Effector memory CD8-positive, alpha-beta T cell (primary cell): Measurements from ENCODE around the gene PRRT1B.

Experiments used
- ATAC-seq: fragments of 150-1000 bp; cut with Tn5 transposase; replicated peaks from 2 replicates; pipeline ENCODE4 v1.10.0; 2021; ENCODE audit warnings: mild to moderate bottlenecking, moderate library complexity
- DNase-seq, 3 experiments: peaks; one replicate each; pipeline ENCODE4 v3.0.0; 2021
- H3K27ac Mint-ChIP-seq, 2 donors: one replicate each; pipeline ENCODE4 v1.8.0; 2022; ENCODE audit warnings: mild to moderate bottlenecking in 2 of 2, mixed read lengths in 2 of 2, moderate library complexity in 2 of 2
- H3K27me3 Mint-ChIP-seq, 2 donors: one replicate each; pipeline ENCODE4 v1.8.0; 2022; ENCODE audit warnings: mixed read lengths in 2 of 2
- H3K36me3 Mint-ChIP-seq: one replicate; pipeline ENCODE4 v1.8.0; 2022; ENCODE audit warnings: mild to moderate bottlenecking, moderate library complexity, mixed read lengths; ENCODE audit not compliant: insufficient read depth
- H3K4me1 Mint-ChIP-seq, 2 donors: one replicate each; pipeline ENCODE4 v1.8.0; 2022; ENCODE audit warnings: low read depth in 2 of 2, mixed read lengths in 2 of 2
- H3K4me3 Mint-ChIP-seq, 2 donors: one replicate each; pipeline ENCODE4 v1.8.0; 2022; ENCODE audit warnings: mild to moderate bottlenecking in 2 of 2, mixed read lengths in 2 of 2, moderate library complexity in 2 of 2
- H3K9me3 Mint-ChIP-seq, 2 donors: one replicate each; pipeline ENCODE4 v1.8.0; 2022; ENCODE audit warnings: mixed read lengths in 2 of 2

PRRT1B gene

GRCh38 chr9:131583836-131584555 is 38.7 kb downstream of the PRRT1B start:
- no peaks in the 10 kb centered on the region for H3K9me3 Mint-ChIP-seq
- no peak for DNase-seq
- peaks cover 34 to 41% of the 10 kb centered on the region in 2 donors for H3K4me1 Mint-ChIP-seq
- peak overlapping the region; percentile 83 to 92 for H3K27ac Mint-ChIP-seq
- no peaks in the 10 kb centered on the region for H3K27me3 Mint-ChIP-seq
- no peak for ATAC-seq
- H3K36me3 Mint-ChIP-seq: peaks cover 70% of the 10 kb centered on the region
- no peak overlapping the region for H3K4me3 Mint-ChIP-seq

GRCh38 chr9:131584858-131585257 is 39.5 kb downstream of the PRRT1B start:
- H3K27ac Mint-ChIP-seq: peak overlapping the region; percentile 71 to 92
- DNase-seq (no peak), ATAC-seq (peak; percentile 43)
- H3K9me3 Mint-ChIP-seq: no peaks in the 10 kb centered on the region
- peaks cover 68% of the 10 kb centered on the region for H3K36me3 Mint-ChIP-seq
- no peaks in the 10 kb centered on the region for H3K27me3 Mint-ChIP-seq
- H3K4me3 Mint-ChIP-seq: peak overlapping the region; percentile 70 to 75
- H3K4me1 Mint-ChIP-seq: peaks cover 29 to 38% of the 10 kb centered on the region in 2 donors

DNA sequence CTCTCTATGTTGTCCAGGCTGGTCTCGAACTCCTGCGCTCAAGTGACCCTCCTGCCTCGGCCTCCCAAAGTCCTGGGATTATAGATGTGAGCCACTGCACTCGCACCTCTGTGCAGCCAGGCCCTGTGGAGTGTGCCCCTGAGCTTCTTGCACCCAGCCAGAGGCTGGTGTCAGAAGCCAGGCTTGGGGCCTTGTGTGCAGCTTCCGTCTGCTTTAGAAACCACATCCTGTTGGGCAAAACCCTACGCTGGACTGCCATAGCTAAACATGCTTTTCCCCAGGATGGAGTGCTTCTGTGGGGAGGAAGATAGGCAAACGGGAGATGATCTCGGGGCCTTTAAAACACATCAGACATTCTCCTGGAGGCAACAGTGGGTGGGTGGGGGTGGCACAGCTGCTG is 40.1 kb downstream of the PRRT1B start:
- H3K4me3 Mint-ChIP-seq: peak overlapping the region; percentile 70 to 75
- peaks cover 68% of the 10 kb centered on the region for H3K36me3 Mint-ChIP-seq
- H3K27me3 Mint-ChIP-seq: no peaks in the 10 kb centered on the region

DNA sequence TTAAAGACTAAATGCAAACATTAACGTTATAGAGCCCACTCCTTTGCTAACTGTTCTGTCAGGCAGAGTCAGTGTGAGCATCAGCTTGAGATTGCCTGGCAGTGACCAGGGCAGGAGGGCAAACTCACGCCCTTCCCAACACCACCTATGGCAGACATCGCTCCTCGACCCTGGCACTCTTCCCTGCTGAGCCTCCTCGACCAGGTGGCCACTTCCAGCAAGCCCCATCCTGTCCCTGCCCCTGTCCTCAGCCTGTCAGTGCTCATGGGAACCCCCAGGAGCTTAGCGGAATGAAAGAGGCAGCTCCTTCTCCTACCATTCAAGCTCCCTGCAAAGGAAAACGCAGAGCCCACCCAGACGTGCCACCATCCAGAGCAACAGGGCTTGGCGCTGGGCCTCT is 42.0 kb downstream of the PRRT1B start:
- H3K4me3 Mint-ChIP-seq: peak overlapping the region; percentile 42 to 48
- peak overlapping the region; percentile 73 to 87 for H3K27ac Mint-ChIP-seq
- H3K4me1 Mint-ChIP-seq: peaks cover 53 to 56% of the 10 kb centered on the region in 2 donors
- no peak for DNase-seq
- no peak for ATAC-seq
- H3K27me3 Mint-ChIP-seq: no peaks in the 10 kb centered on the region
- peaks cover 70% of the 10 kb centered on the region for H3K36me3 Mint-ChIP-seq
- H3K9me3 Mint-ChIP-seq: no peaks in the 10 kb centered on the region

More for the DNA sequence above, 40.1 kb downstream of the PRRT1B start:
- ATAC-seq: peak; percentile 97
- Mint-ChIP-seq H3K9me3 (no peaks in the 10 kb centered on the region), H3K27ac (peak overlapping the region; percentile 71 to 92), H3K4me1 (peaks cover 34 to 40% of the 10 kb centered on the region in 2 donors)
- DNase-seq: peak; percentile 44 to 45 (median 44)

DNA sequence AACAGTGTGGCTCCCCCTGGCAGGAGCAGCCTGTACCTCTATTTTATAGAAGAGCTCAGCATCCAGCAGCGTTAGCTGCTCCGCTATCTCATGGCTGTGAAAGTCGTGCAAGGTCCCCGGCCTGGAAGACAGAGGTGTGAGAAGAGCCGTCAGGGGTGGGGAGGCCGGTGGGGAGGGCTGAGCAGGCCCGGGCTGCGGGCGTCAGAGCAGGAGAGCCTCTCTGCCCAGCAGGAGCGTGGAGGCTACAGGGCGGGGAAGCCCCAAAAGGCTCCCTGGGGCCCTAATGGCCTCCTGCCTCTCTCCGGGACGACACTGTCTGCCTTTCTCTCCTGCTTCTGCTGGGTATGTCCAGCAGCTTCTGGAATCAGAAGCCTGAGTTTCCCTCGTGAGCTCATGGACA is 42.6 kb downstream of the PRRT1B start:
- DNase-seq: no peak
- no peak for ATAC-seq
- peaks cover 53 to 56% of the 10 kb centered on the region in 2 donors for H3K4me1 Mint-ChIP-seq
- H3K4me3 Mint-ChIP-seq: no peak overlapping the region
- H3K27ac Mint-ChIP-seq: peak overlapping the region; percentile 73 to 87
- no peaks in the 10 kb centered on the region for H3K9me3 Mint-ChIP-seq
- peaks cover 69% of the 10 kb centered on the region for H3K36me3 Mint-ChIP-seq
- no peaks in the 10 kb centered on the region for H3K27me3 Mint-ChIP-seq

DNA sequence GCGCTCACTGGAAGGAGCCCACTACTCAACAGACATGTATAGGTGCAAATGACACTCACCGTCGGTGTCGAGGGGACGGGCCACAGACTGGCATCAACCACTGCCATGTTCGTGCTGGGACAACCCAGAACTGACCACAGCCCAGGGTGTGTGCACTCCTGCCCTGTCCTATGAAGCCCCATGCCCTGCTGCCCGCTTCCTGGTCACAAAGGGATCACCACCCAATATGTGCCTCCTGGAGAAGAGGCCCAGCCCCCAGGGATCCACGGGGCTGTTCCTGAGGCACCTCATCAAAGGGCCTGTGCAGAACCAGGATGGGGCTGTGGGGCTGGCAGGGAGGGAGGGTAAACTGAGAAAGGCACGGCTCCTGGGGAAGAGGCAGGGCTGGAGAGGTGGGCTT is 43.1 kb downstream of the PRRT1B start:
- Mint-ChIP-seq H3K27me3 (no peaks in the 10 kb centered on the region), H3K27ac (peak overlapping the region; percentile 44 to 73), H3K9me3 (no peaks in the 10 kb centered on the region), H3K4me3 (no peak overlapping the region), H3K4me1 (peaks cover 53 to 55% of the 10 kb centered on the region in 2 donors), H3K36me3 (peaks cover 67% of the 10 kb centered on the region)
- ATAC-seq (no peak), DNase-seq (no peak)

DNA sequence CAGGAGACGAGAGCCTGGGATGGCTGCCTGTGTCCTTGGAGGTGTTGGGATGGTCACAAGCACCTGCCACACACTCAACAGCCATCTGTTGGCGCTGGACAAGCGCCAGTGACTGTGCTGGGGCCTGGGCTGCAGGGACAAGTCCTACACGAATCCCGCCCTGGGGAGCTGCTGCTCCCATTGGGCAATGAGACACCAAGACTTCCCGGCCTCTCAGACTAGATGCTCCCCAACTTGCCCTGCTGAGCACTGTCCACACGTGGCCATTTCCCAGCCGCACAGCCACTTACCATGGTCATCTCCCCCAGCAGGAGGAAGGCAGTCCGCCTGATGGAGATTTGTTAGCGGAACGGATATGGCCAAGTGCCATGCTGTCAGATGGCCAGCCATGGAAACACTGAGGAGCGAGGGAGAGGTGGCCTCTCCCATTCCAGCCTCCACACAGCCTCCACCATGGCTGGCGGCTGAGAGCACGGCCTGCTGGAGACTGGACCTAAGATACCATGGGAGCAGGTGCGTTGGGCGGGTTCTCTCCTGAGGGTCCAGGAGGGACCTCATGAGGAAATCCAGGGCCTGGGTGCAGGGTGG is 43.9 kb downstream of the PRRT1B start:
- Mint-ChIP-seq H3K27ac (peak overlapping the region in 1 of 2 donors; percentile 73), H3K36me3 (peaks cover 61% of the 10 kb centered on the region), H3K4me3 (peak overlapping the region in 1 of 2 donors; percentile 29), H3K27me3 (no peaks in the 10 kb centered on the region), H3K9me3 (no peaks in the 10 kb centered on the region), H3K4me1 (peaks cover 51 to 53% of the 10 kb centered on the region in 2 donors)
- no peak for DNase-seq
- ATAC-seq: no peak

DNA sequence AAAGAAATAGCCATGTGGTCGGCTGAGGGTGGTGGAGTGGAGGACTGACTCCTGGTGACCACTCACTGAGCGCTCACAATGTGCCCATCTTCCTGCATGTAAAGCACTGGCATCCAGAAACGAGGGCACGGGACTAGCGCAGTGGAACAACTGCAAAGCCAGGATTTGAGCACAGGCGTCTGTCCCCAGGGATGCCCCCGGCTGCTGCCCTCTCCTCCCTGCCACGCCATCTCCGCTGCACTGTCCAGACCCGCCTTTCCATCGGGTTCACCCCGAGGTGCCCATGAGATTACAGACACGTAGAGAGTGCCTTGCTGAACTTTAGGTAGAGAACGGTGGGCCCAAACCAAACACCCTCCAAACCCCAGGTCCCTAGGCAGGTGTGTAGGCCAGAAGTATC is 44.7 kb downstream of the PRRT1B start:
- H3K4me3 Mint-ChIP-seq: no peak overlapping the region
- no peaks in the 10 kb centered on the region for H3K27me3 Mint-ChIP-seq
- peaks cover 44 to 45% of the 10 kb centered on the region in 2 donors for H3K4me1 Mint-ChIP-seq
- no peak for DNase-seq
- H3K9me3 Mint-ChIP-seq: no peaks in the 10 kb centered on the region
- peak overlapping the region; percentile 87 to 89 for H3K27ac Mint-ChIP-seq
- ATAC-seq: no peak
- peaks cover 60% of the 10 kb centered on the region for H3K36me3 Mint-ChIP-seq

DNA sequence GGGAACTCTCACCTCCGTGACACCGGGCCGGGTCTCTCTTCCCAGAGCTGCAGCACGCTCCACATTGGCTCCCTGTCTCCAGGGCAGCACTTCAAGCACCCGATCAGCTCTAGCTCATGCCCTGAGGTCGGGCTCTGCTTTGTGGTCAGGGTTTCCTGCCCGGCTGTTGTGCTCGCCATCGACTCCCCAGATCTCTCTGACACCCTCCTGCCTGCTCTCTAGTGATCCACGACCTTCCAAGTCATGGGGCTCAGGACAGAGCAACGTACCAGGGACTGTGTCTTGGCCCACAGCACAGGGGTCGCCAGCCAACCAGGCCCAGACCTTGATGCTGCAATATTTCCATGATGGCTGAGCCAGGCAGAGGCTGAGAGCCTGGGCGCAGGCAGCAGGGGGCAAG is 45.1 kb downstream of the PRRT1B start:
- Mint-ChIP-seq H3K36me3 (peaks cover 61% of the 10 kb centered on the region), H3K27ac (peak overlapping the region; percentile 87 to 89), H3K4me1 (peaks cover 40 to 41% of the 10 kb centered on the region in 2 donors), H3K4me3 (peak overlapping the region; percentile 36 to 58), H3K27me3 (no peaks in the 10 kb centered on the region), H3K9me3 (no peaks in the 10 kb centered on the region)
- DNase-seq (peak in 1 of 3 experiments; percentile 26), ATAC-seq (peak; percentile 19)

DNA sequence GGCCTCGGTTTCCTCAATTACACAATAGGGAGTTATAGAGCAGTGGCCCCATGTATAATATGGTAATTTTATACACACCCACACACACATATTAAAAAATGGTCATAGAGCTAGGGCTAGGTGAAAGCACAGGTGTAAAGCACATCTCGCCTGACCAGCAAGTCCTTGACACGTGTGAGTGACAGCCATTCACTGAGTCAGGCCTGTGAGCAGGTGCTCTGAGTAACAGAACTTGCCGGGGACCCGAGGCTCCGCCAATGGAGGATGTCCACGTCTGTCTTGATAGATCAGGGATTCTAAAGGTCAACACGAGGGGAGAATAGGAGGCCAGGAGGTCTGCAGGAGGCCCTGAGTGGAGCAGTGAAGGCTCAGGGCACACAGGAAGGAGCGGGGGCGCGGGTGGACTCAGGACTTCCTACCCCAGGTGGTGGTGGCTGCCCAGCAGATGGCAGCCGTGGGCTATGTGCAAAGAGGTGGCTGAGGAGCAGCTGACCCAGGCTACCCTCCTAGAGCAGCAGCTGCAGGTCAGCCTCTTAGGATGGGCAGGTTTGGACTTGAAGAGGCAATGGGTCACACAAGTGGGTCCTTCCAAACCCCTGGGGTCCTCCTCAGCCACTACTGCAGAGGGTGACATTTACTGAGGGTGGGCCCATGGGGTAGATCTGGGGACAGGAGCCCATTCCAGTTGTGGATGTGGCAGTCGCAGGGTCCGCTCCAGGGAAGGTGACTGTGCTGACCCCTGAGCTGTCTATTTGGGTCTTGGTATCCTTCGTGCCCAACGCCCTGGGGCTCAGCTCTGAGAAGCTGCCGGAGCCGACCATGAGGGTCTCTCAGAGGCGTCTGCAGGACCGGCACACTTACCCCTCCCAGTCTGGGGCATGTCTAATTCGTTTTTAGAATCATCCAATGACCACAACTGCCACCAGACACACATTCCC is 45.9 kb downstream of the PRRT1B start:
- peak; percentile 95 for ATAC-seq
- peak; percentile 70 to 73 (median 72) for DNase-seq
- no peaks in the 10 kb centered on the region for H3K27me3 Mint-ChIP-seq
- H3K9me3 Mint-ChIP-seq: no peaks in the 10 kb centered on the region
- H3K36me3 Mint-ChIP-seq: peaks cover 67% of the 10 kb centered on the region
- H3K4me1 Mint-ChIP-seq: peaks cover 33 to 35% of the 10 kb centered on the region in 2 donors
- peak overlapping the region; percentile 87 to 89 for H3K27ac Mint-ChIP-seq
- H3K4me3 Mint-ChIP-seq: peak overlapping the region; percentile 36 to 58

GRCh38 chr9:131591845-131592208 is 46.5 kb downstream of the PRRT1B start:
- DNase-seq (no peak), ATAC-seq (no peak)
- peaks cover 32 to 34% of the 10 kb centered on the region in 2 donors for H3K4me1 Mint-ChIP-seq
- H3K27ac Mint-ChIP-seq: peak overlapping the region; percentile 87 to 89
- peak overlapping the region in 1 of 2 donors; percentile 36 for H3K4me3 Mint-ChIP-seq
- peaks cover 70% of the 10 kb centered on the region for H3K36me3 Mint-ChIP-seq
- no peaks in the 10 kb centered on the region for H3K27me3 Mint-ChIP-seq
- H3K9me3 Mint-ChIP-seq: no peaks in the 10 kb centered on the region

- peak overlapping the region; percentile 73 to 89 for H3K27ac Mint-ChIP-seq
- ATAC-seq (no peak), DNase-seq (no peak)
- peaks cover 70% of the 10 kb centered on the region for H3K36me3 Mint-ChIP-seq
- H3K9me3 Mint-ChIP-seq: no peaks in the 10 kb centered on the region
- H3K27me3 Mint-ChIP-seq: no peaks in the 10 kb centered on the region
- H3K4me1 Mint-ChIP-seq: peaks cover 22 to 24% of the 10 kb centered on the region in 2 donors
- H3K4me3 Mint-ChIP-seq: no peak overlapping the region
Measured at GRCh38 chr9:131593091-131593820, 47.9 kb downstream of the PRRT1B start.
